ENCODE data around the gene C18orf54.

DNA sequence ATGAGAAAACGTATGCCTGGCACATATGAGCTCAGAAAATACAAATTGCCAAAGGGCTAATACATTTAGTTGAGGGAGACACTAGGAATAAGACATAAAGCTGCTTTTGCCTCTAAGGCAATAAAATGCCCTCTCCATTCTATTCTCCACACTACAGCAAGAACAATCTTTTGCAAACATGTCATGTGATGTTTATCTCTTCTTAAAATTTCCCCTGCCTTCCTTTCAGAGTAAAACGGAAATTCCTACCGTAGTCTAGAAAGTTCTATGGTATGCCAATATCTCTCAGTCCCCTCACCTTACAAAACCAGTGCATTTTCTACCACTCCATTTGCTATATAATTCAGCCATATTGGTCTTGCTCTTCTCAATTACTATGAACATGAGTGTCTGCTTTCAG, 33.1 kb downstream of the C18orf54 start:
- TF ChIP-seq, protein P1, sequence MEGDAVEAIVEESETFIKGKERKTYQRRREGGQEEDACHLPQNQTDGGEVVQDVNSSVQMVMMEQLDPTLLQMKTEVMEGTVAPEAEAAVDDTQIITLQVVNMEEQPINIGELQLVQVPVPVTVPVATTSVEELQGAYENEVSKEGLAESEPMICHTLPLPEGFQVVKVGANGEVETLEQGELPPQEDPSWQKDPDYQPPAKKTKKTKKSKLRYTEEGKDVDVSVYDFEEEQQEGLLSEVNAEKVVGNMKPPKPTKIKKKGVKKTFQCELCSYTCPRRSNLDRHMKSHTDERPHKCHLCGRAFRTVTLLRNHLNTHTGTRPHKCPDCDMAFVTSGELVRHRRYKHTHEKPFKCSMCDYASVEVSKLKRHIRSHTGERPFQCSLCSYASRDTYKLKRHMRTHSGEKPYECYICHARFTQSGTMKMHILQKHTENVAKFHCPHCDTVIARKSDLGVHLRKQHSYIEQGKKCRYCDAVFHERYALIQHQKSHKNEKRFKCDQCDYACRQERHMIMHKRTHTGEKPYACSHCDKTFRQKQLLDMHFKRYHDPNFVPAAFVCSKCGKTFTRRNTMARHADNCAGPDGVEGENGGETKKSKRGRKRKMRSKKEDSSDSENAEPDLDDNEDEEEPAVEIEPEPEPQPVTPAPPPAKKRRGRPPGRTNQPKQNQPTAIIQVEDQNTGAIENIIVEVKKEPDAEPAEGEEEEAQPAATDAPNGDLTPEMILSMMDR (IDR thresholded peaks at IDR 0.05), result no peak
- TF ChIP-seq EZH2phosphoT487 (IDR thresholded peaks at IDR 0.05) (no peak), EZH2 (IDR thresholded peaks at IDR 0.05) (no peak)

Measured in neural progenitor cell (in vitro differentiated cells).